GM18951 (cell line): ENCODE results near the gene CCNY.

Experiments used
- POLR2A ChIP-seq: IDR thresholded peaks from 4 replicates; pipeline ENCODE4 v1.6.1; 2011; ENCODE audit warnings: mild to moderate bottlenecking; ENCODE audit not compliant: insufficient read length, insufficient read depth; ENCODE audit errors: extremely low read depth
- in situ Hi-C: fragments of 300-500 bp; cut with MboI; formaldehyde crosslinking; loops from one replicate; pipeline ENCODE4 v1.12.0; 2022; ENCODE audit warnings: low sequenced_read_pairs, mixed read lengths, inconsistent platforms; ENCODE audit not compliant: unreplicated experiment

The CCNY gene

GRCh38 chr10:35437829-35438228, 101.5 kb downstream of the CCNY start:
- TF ChIP-seq POLR2A, result no peak
- in situ Hi-C loops, result no loop called here

DNA sequence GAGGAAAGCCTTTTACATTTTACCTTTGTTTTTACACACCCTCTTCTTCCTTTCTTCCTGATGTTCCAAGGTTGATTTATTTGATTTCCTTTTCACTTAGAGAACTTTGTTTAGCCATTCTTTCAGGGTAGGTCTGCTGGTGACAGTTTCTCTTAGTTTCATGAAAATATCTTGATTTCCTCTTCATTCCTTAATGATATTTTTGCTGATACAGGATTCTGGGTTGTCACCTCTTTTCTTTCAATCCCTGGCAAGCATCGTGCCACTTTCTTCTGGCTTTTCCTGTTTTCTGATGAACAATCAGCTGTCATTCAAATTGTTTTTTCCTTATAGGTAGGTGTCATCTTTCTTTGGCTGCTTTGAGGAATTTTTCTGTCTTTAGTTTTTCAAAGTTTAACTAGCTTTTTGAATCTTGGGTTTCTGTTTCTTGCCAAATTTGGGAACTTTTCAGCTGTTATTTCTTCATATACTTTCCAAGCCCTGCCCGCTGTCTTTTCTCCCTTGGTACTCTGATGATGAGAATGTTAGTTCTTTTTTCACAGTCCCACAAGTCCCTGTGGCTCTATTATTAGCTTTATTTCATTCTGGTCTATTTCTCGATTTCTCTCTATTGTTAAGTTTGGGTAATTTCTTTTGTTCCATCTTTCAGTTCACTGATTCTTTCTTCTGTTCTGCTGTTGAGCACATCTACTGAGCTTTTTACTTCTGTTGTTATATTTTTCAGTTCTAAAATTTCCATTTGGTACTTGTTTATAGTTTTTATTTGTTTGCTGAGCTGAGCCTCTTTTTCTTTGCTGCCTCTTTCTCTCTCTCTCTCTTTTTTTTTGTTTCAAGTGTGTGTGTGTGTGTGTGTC, 102.6 kb downstream of the CCNY start:
- in situ Hi-C loops, result no loop called here
- no peak for TF ChIP-seq POLR2A

DNA sequence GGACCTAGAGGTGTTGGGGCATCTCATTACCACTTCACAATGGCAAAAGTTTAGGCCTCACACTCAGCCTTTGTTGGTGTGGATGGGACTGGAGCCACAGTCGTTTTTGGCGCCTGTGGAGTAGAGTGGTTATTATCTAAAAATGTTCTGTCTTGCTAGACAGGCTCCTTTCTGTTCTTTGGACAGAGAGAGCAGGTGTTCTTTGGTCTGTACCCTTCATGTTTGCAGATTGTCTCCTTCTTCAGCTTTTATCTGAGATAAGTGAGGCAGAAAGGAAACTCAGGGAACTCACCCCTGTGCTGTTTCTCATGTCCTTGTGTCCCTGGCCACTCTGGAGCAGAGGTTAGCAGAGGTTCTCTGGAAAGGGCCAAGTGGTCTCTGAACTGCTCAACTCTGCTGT, 103.7 kb downstream of the CCNY start:
- in situ Hi-C loops, result no loop called here
- no peak for TF ChIP-seq POLR2A

DNA sequence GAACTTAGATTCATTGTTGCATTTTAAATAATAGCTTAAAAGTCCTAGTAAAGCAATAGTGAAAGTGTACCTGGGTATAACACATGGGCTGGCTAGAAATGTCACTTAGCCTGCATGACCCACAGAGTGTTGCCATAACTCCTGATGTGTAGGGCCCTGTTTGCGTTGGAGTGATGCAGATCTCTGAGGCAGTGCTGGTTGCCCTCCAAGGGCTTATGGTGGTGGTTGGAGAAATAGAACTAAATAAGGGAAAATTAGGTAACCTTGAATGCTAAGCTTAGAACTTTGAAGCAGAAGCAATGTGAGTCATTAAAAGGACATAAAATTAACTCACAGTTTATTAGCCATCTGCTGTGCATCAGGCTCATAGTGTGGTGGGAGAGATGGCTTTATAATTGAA, 105.7 kb downstream of the CCNY start:
- in situ Hi-C loops, result no loop called here

GRCh38 chr10:35442592-35442991, 106.3 kb downstream of the CCNY start:
- in situ Hi-C loops, result no loop called here
- TF ChIP-seq POLR2A, result no peak

More for the DNA sequence above, 105.7 kb downstream of the CCNY start:
- TF ChIP-seq POLR2A, result no peak

DNA sequence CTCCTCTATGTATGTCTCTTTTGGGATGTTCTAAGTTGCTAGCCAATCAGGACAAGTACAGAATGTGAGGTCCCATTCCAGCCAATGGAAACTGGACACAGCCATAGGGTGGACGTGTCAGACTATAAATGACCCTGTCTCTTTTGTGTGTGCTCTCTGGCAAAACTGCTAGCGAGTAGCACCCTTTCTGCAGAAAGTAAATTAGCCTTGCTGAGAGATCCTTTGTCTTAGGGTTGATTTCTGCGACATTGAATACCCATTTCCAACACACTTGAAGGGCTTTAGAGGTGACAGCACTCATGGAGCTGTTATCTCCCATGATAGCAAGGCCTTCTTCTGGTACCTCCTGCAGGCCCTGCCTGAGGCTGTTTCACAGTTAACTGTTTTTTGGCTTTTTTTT, 107.5 kb downstream of the CCNY start:
- in situ Hi-C loops, result no loop called here
- no peak for TF ChIP-seq POLR2A

- in situ Hi-C loops, result no loop called here
- TF ChIP-seq POLR2A, result no peak
Observed at GRCh38 chr10:35445150-35445884, 109.0 kb downstream of the CCNY start.

DNA sequence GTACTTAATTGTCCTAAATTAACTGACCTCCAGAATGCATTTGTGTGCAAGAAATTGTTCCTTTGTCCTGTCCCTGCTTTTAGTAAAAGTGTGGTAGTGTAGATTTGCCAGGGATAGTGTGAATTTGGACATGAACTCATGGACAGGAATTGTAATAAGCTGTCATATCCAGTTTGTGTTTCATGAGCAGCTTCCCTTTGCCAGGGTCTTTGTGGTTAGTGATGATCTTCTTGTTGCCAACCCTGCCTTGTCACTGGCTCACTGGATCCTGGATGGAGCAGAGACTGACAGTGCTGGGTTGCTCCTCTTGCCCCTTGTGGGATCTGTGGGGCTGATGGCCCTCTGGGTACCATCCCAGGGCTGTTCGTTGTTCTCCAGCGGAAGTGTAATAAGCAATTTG, 110.1 kb downstream of the CCNY start:
- TF ChIP-seq POLR2A, result no peak
- in situ Hi-C loops, result no loop called here

GRCh38 chr10:35447693-35448407, 111.5 kb downstream of the CCNY start:
- no peak for TF ChIP-seq POLR2A
- in situ Hi-C loops, result no loop called here

DNA sequence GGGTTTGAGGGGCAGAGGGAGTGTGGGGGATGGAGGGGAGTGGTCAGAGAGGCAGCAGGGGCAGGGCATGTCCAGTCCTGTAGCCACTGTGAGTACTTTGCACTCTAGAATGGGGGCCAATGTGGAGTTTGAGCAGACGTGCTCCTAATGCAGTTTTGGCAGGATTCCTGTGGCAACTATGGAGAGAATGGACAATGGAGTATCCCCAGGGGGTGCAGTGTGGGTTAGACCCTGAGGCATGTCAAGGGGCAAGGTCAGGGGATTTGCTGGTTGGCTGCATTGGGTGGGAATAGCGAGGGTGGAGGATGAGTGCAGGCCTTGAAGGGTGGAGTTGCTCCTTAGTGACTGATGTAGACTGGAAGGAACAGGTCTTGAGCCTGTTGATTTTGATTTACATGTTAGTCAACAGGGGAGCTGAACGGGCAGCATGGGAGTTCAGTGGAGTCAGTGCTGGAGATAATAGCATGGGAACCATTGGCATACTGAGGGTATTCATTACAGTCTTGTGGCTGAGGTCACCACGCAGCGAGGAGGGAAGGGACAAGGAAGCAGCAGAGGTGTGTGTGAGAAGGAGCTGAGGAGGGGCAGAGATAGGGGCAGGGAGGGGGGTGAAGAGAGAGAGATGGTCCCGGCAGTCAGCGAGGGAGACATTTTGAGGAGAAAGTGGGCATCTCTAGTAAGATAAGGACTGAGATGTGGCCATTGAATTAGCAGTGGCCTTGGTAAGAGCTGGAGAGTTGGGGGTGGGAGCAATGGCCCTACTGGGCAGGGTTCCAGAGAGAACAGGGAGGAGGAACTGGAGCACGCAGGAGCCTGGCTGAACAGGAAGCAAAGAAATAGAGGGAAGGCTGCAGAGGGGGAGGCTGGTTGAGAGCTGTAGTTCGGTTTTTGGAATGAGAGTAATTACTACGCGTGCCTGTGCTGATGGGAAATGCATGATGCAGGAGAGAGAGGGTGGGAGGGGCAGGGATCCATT, 112.7 kb downstream of the CCNY start:
- in situ Hi-C loops, result no loop called here
- TF ChIP-seq POLR2A, result no peak

DNA sequence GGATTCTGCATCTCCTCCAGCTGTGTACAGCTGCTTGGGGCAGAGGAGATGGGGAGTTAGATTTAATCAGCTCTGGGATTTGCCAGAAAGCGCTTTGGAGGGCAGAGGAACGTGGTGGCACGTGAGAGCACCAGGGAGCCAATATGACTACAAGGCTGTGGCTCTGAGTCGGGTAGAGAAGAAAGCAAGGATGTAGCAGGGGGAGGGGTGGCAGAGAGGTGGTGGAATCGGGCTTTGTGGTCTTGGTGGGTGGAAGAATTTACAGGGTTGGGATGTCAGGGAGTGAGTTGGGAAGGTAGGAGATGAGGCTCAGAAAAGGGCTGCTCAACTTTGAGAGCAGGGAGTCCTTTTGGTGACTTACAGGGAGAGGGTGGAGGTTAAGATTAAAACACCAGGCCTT, 113.6 kb downstream of the CCNY start:
- in situ Hi-C loops, result no loop called here
- TF ChIP-seq POLR2A, result no peak

GRCh38 chr10:35451151-35452016, 115.1 kb downstream of the CCNY start:
- TF ChIP-seq POLR2A, result no peak
- in situ Hi-C loops, result no loop called here

DNA sequence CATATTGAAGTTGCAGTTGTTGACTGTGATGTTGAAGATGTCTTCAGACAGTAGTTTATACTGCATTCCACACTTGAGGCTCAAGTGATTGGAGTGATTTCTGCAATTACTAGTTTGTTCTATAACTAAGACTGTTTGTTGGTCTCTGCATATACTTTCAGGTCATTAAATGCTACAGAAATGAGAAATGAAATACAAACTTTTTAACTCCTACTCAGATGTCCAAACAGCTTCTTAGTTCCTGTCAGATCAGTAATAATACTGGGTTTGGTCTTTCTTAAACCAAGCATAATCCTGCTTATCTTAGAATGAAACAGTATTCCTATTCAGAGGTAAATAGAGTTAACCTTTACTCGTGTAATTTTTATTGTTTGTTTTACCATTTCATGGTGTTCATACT, 115.9 kb downstream of the CCNY start:
- in situ Hi-C loops, result no loop called here

More for the DNA sequence above, 115.9 kb downstream of the CCNY start:
- TF ChIP-seq POLR2A, result no peak
